ENCODE data around the gene SPINT4. TPM values are rescaled to one million over a fixed set of nuclear protein-coding genes. Genes with fewer than 3 reads are reported as not detected.

Gene SPINT4
- total and polyA plus RNA-seq, 2 experiments from 2014 or later: not detected

GRCh38 chr20:45704969-45705637 lies 17.0 kb upstream of the SPINT4 start, which contains the start of gene WFDC10B:
Gene WFDC10B, minus strand, starts transcription at chr20:45705019. Its CDS starts 19,027 bp downstream, at chr20:45685992.
- ATAC-seq (no peak), DNase-seq (ENCODE audit: low spot score) (no peak)
- Mint-ChIP-seq H3K4me1 (no peaks in the 10 kb centered on the region), H3K4me3 (no peak within 1 kb of the TSS), H3K27ac (no peak within 1 kb of the TSS), H3K27me3 (ENCODE audit: insufficient read depth, low read depth, poor library complexity) (peaks cover 7% of the 10 kb centered on the region), H3K36me3 (ENCODE audit: low read depth) (no peaks in the 10 kb centered on the region), H3K9me3 (no peaks in the 10 kb centered on the region)
- TF ChIP-seq ZNF462 (CRISPR knock-in tag; IDR thresholded peaks at IDR 0.05) (no peak), ETS1 (IDR thresholded peaks at IDR 0.05) (no peak), CREB1 (CRISPR knock-in tag; IDR thresholded peaks at IDR 0.05; ENCODE audit: low read depth) (no peak), STAT1 (IDR thresholded peaks at IDR 0.05; ENCODE audit: unreplicated experiment) (no peak), REST (IDR thresholded peaks at IDR 0.05; ENCODE audit: unreplicated experiment) (no peak), EZH2 (IDR thresholded peaks at IDR 0.05; ENCODE audit: low read depth, unreplicated experiment) (no peak), EZH2phosphoT487 (IDR thresholded peaks at IDR 0.05; ENCODE audit: unreplicated experiment) (no peak), NANOG (IDR thresholded peaks at IDR 0.05; ENCODE audit: borderline replicate concordance) (no peak), JUNB (IDR thresholded peaks at IDR 0.05; ENCODE audit: unreplicated experiment) (no peak), ZNF114 (CRISPR knock-in tag; IDR thresholded peaks at IDR 0.05) (no peak), CTCF (conservative IDR thresholded peaks at IDR 0.05; ENCODE audit: low read depth in 2 of 2) (no peak), ZNF331 (CRISPR knock-in tag; IDR thresholded peaks at IDR 0.05; ENCODE audit: low read depth) (no peak), POLR2AphosphoS5 (IDR thresholded peaks at IDR 0.05; ENCODE audit: low read depth) (no peak)
- Histone ChIP-seq H2AFZ (no peak within 1 kb of the TSS), H3F3A (replicated peaks; ENCODE audit: low read depth) (no peaks in the 10 kb centered on the region), H3K36me3 (ENCODE audit: insufficient read depth) (no peaks in the 10 kb centered on the region), H3K4me3 (no peak within 1 kb of the TSS), H3K9me2 (ENCODE audit: insufficient read depth) (peaks cover 38% of the 10 kb centered on the region), H3K27ac (ENCODE audit: low read depth) (no peak within 1 kb of the TSS), H3K4me2 (no peak within 1 kb of the TSS), H4K20me1 (replicated peaks; ENCODE audit: insufficient read depth) (no peaks in the 10 kb centered on the region), H3K27me3 (ENCODE audit: insufficient read depth) (no peaks in the 10 kb centered on the region), H3K79me2 (replicated peaks; ENCODE audit: insufficient read depth) (no peaks in the 10 kb centered on the region), H3K4me1 (ENCODE audit: insufficient read depth) (no peaks in the 10 kb centered on the region)
